GM12872 (cell line): ENCODE results near the gene MAZ.

ENCODE experiments used
- TF ChIP-seq, protein P1 (sequence below): IDR thresholded peaks from 3 replicates; pipeline ENCODE4 v1.5.1; 2011; ENCODE audit warnings: low read depth, mild to moderate bottlenecking, low read length, moderate library complexity; ENCODE audit not compliant: insufficient read depth

The MAZ gene

DNA sequence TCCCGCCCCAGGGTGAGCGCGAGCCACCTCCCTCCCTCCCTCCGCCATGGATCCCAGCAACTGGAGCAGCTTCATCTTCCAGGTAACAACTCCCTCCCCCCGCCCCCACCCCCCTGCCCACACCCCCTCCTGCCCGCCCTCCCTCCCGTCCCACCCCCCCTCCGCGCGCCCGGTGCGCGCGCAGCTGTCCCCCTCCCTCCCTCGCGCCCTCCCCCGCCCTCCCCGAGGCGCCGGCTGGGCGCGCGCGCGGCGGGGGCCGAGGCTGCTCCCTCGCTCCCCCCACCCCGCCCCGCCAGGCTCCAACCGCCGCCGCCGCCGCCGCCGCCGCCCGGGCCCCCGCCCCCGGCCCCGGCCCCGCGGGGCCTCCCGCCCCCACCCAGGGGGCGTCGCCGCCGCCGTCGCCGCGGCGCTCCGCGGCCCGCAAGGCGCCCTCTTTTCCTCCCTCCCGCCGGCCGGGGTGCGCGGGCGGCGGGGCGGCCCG, at the start of gene MAZ:
TSS of gene MAZ (plus strand) at position 431 of the 481 bp plus-strand sequence. CDS start 173 bp downstream, outside the sequence.
- TF ChIP-seq, protein P1, sequence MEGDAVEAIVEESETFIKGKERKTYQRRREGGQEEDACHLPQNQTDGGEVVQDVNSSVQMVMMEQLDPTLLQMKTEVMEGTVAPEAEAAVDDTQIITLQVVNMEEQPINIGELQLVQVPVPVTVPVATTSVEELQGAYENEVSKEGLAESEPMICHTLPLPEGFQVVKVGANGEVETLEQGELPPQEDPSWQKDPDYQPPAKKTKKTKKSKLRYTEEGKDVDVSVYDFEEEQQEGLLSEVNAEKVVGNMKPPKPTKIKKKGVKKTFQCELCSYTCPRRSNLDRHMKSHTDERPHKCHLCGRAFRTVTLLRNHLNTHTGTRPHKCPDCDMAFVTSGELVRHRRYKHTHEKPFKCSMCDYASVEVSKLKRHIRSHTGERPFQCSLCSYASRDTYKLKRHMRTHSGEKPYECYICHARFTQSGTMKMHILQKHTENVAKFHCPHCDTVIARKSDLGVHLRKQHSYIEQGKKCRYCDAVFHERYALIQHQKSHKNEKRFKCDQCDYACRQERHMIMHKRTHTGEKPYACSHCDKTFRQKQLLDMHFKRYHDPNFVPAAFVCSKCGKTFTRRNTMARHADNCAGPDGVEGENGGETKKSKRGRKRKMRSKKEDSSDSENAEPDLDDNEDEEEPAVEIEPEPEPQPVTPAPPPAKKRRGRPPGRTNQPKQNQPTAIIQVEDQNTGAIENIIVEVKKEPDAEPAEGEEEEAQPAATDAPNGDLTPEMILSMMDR: no peak

DNA sequence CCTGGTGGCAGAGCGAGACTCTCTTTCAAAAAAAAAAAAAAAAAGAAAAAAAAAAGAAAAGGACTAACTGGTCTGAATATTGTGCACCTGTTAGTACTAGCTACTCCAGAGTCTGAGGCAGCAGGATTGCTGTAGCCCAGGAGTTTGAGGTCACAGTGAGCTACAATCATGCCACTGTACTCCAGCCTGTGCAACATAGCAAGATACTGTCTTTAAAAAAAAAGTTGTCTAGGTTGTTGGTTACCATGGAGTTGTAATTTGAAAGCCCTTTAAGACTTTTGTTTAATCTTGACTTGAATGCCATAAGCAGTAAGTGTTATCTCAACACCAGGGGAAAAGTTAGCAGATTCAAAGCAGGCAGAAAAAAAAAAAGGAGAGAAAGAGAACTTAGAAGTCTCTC, 49.7 kb upstream of the MAZ start:
- TF ChIP-seq, protein P1: no peak

DNA sequence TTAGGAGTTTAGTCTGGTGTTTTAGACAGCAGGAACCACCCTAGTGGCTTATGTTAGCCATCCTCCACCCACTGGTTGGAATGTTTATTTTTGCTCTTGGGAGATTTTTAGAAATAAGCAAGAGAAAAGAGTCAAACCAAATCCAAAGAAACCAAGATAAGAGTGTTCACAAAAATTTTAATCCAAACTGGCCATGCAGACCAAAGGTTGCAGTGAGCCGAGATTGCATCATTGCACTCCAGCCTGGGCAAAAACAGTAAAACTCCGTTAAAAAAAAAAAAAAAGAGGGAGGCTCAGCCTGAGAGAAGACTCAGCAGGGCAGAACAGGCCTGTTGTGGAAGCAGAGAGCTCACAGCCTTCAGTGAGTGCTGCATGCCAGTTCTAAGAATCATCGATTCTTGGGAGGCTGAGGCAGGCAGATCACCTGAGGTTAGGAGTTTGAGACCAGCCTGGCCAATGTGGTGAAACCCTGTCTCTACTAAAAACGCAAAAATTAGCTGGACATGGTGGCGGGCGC, 48.3 kb upstream of the MAZ start:
- TF ChIP-seq, protein P1: no peak

DNA sequence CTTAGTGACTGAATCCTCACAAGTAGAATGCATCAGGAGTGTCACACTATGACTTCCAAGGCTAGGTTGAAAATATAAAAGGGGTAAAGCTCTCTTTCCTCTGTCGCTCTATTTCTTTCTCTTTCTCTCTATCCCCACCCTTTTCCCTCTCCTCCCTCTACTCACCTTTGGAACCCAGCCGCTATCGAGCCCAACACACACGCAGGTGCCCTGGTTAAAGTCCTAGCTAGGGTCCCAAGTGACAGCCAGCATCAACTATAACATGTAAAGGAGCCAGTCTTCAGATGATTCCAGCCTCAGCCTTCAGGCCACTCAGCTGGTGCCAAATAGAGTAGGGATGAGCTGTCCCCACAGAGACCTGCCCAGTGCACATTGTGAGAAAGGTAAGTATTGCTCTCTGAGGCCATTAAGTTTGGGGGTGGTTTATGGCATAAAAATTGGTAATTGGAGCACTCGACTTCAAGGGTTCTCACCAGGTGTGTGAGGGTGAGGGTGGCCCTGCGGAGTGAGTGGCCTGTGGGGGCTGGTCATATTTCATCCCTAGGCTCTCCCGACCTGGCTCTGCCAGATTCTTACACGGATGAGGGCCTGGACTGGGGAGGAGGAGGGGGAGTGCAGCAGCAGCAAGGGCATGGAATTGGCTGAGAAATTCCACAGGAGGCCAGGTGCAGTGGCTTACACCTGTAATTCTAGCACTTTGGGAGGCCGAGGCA, 45.6 kb upstream of the MAZ start:
- TF ChIP-seq, protein P1: no peak

DNA sequence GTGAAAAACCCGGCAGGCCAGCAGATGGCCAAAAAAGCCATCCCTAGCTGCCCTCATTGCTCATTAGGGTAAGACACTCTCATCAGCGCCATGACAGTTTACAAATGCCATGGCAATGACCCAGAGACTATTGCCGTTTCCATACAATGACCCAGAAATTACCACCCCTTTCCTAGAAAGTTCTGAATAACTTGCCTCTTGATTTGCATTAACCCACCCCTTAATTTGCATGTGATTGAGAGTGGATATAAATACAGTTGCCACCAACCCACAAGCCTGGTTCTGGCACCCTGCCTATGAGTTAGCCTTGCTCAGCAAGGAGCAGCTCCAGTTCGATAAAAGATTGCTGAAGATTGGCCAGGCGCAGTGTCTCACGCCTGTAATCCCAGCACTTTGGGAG, 44.4 kb upstream of the MAZ start:
- TF ChIP-seq, protein P1: no peak

DNA sequence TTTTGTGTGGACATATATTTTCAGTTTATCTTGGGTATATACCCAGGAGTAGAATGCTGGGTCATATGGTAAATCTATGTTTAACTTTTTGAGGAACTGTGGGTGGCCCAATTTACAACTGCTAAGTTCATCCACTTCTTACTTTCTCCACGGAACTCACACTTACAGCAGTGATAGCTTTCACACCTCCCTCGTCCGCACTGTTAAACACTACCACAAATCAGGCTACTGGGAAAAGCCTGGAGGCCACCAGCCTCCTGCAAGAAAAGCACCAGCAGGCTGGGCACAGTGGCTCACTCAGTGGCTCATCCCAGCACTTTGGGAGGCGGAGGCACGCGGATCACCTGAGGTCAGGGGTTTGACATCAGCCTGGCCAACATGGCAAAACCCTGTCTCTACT, 43.0 kb upstream of the MAZ start:
- TF ChIP-seq, protein P1: no peak

DNA sequence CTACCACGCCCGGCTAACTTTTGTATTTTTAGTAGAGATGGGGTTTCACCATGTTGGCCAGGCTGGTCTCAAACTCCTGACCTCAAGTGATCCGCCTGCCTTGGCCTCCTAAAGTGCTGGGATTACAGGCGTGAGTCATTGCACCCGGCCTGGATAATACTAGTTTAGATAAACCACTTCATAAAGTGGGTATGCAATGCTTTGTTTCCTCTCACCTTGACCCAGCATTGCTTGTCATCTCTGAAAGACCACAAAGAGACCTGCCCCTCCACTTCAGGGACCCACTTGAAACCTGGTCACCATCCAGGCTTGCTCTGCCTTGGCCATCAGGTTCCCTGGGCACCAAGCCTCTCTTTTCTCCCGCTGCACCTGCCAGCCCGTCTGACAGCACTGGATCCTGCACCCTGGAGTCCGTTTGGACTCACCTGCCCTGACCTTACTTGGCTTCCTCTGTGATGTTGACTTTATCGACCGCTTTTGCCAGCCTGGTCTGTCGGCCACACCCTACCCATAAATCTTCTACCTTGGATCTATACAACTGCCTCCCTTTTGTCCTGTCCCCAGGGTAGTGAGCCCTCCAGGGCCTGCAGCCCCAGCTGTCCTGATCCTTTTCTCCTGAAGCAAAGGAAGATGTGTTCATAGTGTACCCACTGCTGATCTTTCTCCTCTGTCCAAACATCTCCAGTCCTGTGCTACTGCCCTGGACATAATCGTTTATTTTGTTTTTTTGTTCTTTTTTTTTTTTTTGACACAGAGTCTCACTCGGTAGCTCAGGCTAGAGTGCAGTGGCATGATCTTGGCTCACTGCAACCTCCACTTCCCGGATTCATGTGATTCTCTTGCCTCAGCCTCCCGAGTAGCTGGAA, 40.9 kb upstream of the MAZ start:
- TF ChIP-seq, protein P1: no peak
